Neuronal stem cell (in vitro differentiated cells): Measurements from ENCODE around the gene TTL. TPM values are rescaled to one million over a fixed set of nuclear protein-coding genes. Genes with fewer than 3 reads are reported as not detected.

Experiments
- small RNA-seq: library from polyadenylated mRNA; stranded (forward); fragments of <200 nt; extraction: miRNeasy Mini kit (QIAGEN cat#:217004); gene quantifications from one replicate; pipeline ENCODE3, GENCODE V24; 2013; ENCODE audit not compliant: insufficient read depth

TTL gene

Small RNA genes lying within 50 kb of the gene (small RNA-seq; reads per million reads assigned to genes)
- gene RF00019 = not detected
